K562 (cell line): ENCODE measurements around the gene GRIA3. TPM values are rescaled to one million over a fixed set of nuclear protein-coding genes. Genes with fewer than 3 reads are reported as not detected.
A peak's percentile ranks its signal among the peaks of the same experiment; 100 is the strongest.

Source experiments
- BDP1 ChIP-seq: IDR thresholded peaks from 3 replicates; pipeline ENCODE4 v1.6.1; 2011; ENCODE audit not compliant: insufficient read length, insufficient read depth
- BRD9 ChIP-seq: fragments of 450-650 bp; IDR thresholded peaks from 2 replicates; pipeline ENCODE4 v1.6.1; 2018; ENCODE audit warnings: low read depth; ENCODE audit not compliant: partially characterized antibody
- CHD2 ChIP-seq: IDR thresholded peaks from 2 replicates; pipeline ENCODE4 v1.6.1; 2011; ENCODE audit warnings: low read depth, low read length
- E4F1 ChIP-seq: fragments of 250-450 bp; sonication (Bioruptor Pico); IDR thresholded peaks from 2 replicates; pipeline ENCODE4 v1.5.0; 2021; ENCODE audit warnings: mild to moderate bottlenecking, borderline replicate concordance
- EP400 ChIP-seq: fragments of 450-650 bp; IDR thresholded peaks from 2 replicates; pipeline ENCODE4 v1.6.1; 2017; ENCODE audit warnings: antibody characterized with exemption, mild to moderate bottlenecking, moderate library complexity
- EZH2 ChIP-seq: IDR thresholded peaks from 2 replicates; pipeline ENCODE4 v1.6.1; 2012; ENCODE audit warnings: low read depth, mild to moderate bottlenecking, inconsistent platforms, low read length, borderline replicate concordance
- FOSL1 ChIP-seq: fragments of 200-800 bp; sonication (Bioruptor generic); conservative IDR thresholded peaks from 2 replicates; pipeline ENCODE4 v1.6.1; 2016; ENCODE audit warnings: missing genetic modification characterization, missing compliant biosample characterization
- FOXA3 ChIP-seq, 2 experiments: fragments of 450-650 bp in 1 of 2; sonication (generic) in 1 of 2; formaldehyde crosslinking; IDR thresholded peaks in 1 of 2; conservative IDR thresholded peaks in 1 of 2; 2 replicates each; pipeline versions ENCODE4 v1.4.0 to v1.8.0; 2020 to 2022; ENCODE audit warnings: mild to moderate bottlenecking in 2 of 2, missing genetic modification reagents in 1 of 2
- GTF2F1 ChIP-seq: IDR thresholded peaks from 2 replicates; pipeline ENCODE4 v1.6.1; 2011; ENCODE audit warnings: low read depth, low read length, improper control_type of control experiment
- HES1 ChIP-seq: fragments of 450-650 bp; IDR thresholded peaks from 2 replicates; pipeline ENCODE4 v1.6.1; 2016; ENCODE audit warnings: low read depth, mild to moderate bottlenecking, moderate library complexity
- JUND ChIP-seq, 2 experiments: IDR thresholded peaks; 2 replicates in 1 of 2; 3 replicates in 1 of 2; pipeline ENCODE4 v1.6.1; 2011; ENCODE audit warnings: borderline replicate concordance in 2 of 2, low read depth in 2 of 2, low read length in 2 of 2, improper control_type of control experiment in 1 of 2, missing biosample characterization in 1 of 2, missing genetic modification characterization in 1 of 2, missing genetic modification reagents in 1 of 2
- MIER1 ChIP-seq: fragments of 450-650 bp; IDR thresholded peaks from 2 replicates; pipeline ENCODE4 v1.6.1; 2016; ENCODE audit warnings: antibody characterized with exemption, mild to moderate bottlenecking, low read depth
- MXI1 ChIP-seq: IDR thresholded peaks from 2 replicates; pipeline ENCODE4 v1.6.1; 2011; ENCODE audit warnings: low read depth, mild to moderate bottlenecking, improper control_type of control experiment, low read length
- RBM14 ChIP-seq: fragments of 200-400 bp; formaldehyde crosslinking; IDR thresholded peaks from 2 replicates; pipeline ENCODE4 v1.6.1; 2018; ENCODE audit warnings: low read depth, mild to moderate bottlenecking, low read length, moderate library complexity, borderline replicate concordance; ENCODE audit not compliant: insufficient read depth
- RCOR1 ChIP-seq, 2 experiments: IDR thresholded peaks; 2 replicates each; pipeline ENCODE4 v1.6.1; 2012; ENCODE audit warnings: low read depth in 2 of 2, low read length in 2 of 2, borderline replicate concordance in 1 of 2, improper control_type of control experiment in 1 of 2
- SMARCA4 ChIP-seq: fragments of 450-650 bp; IDR thresholded peaks from 2 replicates; pipeline ENCODE4 v1.6.1; 2016
- SOX6 ChIP-seq: fragments of 450-650 bp; IDR thresholded peaks from 2 replicates; pipeline ENCODE4 v1.6.1; 2014; ENCODE audit warnings: mild to moderate bottlenecking
- SRSF9 ChIP-seq: fragments of 200-400 bp; formaldehyde crosslinking; IDR thresholded peaks from 2 replicates; pipeline ENCODE4 v1.6.1; 2017; ENCODE audit warnings: low read depth, low read length, borderline replicate concordance
- TAL1 ChIP-seq: fragments of 450-650 bp; IDR thresholded peaks from 2 replicates; pipeline ENCODE4 v1.6.1; 2016; ENCODE audit warnings: mild to moderate bottlenecking
- ZBED1 ChIP-seq: IDR thresholded peaks from 2 replicates; pipeline ENCODE4 v1.6.1; 2014
- ZBTB1 ChIP-seq: sonication (generic); formaldehyde crosslinking; IDR thresholded peaks from 2 replicates; pipeline ENCODE4 v1.8.1; 2023; ENCODE audit warnings: missing genetic modification reagents, low read depth, mild to moderate bottlenecking, borderline replicate concordance
- ZNF140 ChIP-seq: fragments of 250-450 bp; sonication (Bioruptor Pico); IDR thresholded peaks from 2 replicates; pipeline ENCODE4 v1.8.0; 2021; ENCODE audit warnings: moderate library complexity, mild to moderate bottlenecking, inconsistent platforms
- ZNF217 ChIP-seq: sonication (generic); formaldehyde crosslinking; IDR thresholded peaks from 2 replicates; pipeline ENCODE4 v1.8.0; 2022; ENCODE audit warnings: mild to moderate bottlenecking, missing genetic modification reagents
- ZNF589 ChIP-seq: fragments of 200-800 bp; sonication (Bioruptor generic); IDR thresholded peaks from 2 replicates; pipeline ENCODE4 v1.6.1; 2016; ENCODE audit warnings: low read depth, missing genetic modification characterization, missing compliant biosample characterization
- ZNF668 ChIP-seq: fragments of 250-450 bp; sonication (Bioruptor Pico); IDR thresholded peaks from 2 replicates; pipeline ENCODE4 v1.8.0; 2022; ENCODE audit warnings: mild to moderate bottlenecking, inconsistent platforms
- polyA plus RNA-seq, 8 experiments: library from polyadenylated mRNA; depleted of rRNA in 4 of 8; stranded (reverse) in 5 of 8; unstranded in 3 of 8; fragments of >200 nt; fragmentation: Nextera tagmentation in 2 of 8; fragmentation: Illumina TruSeq in 1 of 8; extraction: Ambion mirVana in 2 of 8; extraction: Trizol in 1 of 8; gene quantifications; 2 replicates each; pipeline versions ENCODE4 v1.2.1 to v1.2.3, GENCODE V29; 2011 to 2014; ENCODE audit warnings: inconsistent platforms in 1 of 8, missing spikeins in 1 of 8
- total RNA-seq, 7 experiments: library from RNA; depleted of rRNA in 6 of 7; stranded (reverse); fragments of >200 nt in 6 of 7; fragmentation: Illumina TruSeq in 2 of 7; extraction: Trizol in 2 of 7; gene quantifications; 2 replicates each; pipeline versions ENCODE4 v1.2.1 to v1.2.3, GENCODE V29; 2011 to 2021; ENCODE audit warnings: low replicate concordance in 1 of 7
- TF ChIP-seq, protein P1 (sequence below): sonication (generic); formaldehyde crosslinking; IDR thresholded peaks from 2 replicates; pipeline ENCODE4 v1.8.0; 2022; ENCODE audit warnings: missing genetic modification reagents, mild to moderate bottlenecking, borderline replicate concordance

GRIA3 gene
- total and polyA plus RNA-seq, 9 of the 15 experiments (the other 6 are each of a cell fraction or from before 2014, with no cell fraction given) = 0.10 TPM; not detected in 8

GRCh38 chrX:123217077-123217476, 33.0 kb downstream of the GRIA3 start (continued):
- no peak for TF ChIP-seq HES1
- TF ChIP-seq E4F1 (CRISPR knock-in tag) = no peak
- no peak for TF ChIP-seq BRD9
- no peak for TF ChIP-seq MIER1
- peak; percentile 63 for TF ChIP-seq TAL1
- TF ChIP-seq RBM14 = no peak
- peak; percentile 70; the same call in 1 of the 2 replicates for TF ChIP-seq JUND (IDR thresholded peaks at IDR 0.05; ENCODE audit: borderline replicate concordance, low read depth, low read length)
- peak; percentile 38; the same call in 1 of the 3 replicates for TF ChIP-seq JUND (tag; IDR thresholded peaks at IDR 0.05; ENCODE audit: borderline replicate concordance, low read depth, low read length)
- no peak for TF ChIP-seq ZNF140 (CRISPR knock-in tag)
- TF ChIP-seq SOX6 = peak; percentile 21; the same call in 1 of the 2 replicates
- TF ChIP-seq FOSL1 (tag) = peak; percentile 52
- TF ChIP-seq MXI1 = no peak
- TF ChIP-seq EP400 = no peak
- TF ChIP-seq, protein P1, sequence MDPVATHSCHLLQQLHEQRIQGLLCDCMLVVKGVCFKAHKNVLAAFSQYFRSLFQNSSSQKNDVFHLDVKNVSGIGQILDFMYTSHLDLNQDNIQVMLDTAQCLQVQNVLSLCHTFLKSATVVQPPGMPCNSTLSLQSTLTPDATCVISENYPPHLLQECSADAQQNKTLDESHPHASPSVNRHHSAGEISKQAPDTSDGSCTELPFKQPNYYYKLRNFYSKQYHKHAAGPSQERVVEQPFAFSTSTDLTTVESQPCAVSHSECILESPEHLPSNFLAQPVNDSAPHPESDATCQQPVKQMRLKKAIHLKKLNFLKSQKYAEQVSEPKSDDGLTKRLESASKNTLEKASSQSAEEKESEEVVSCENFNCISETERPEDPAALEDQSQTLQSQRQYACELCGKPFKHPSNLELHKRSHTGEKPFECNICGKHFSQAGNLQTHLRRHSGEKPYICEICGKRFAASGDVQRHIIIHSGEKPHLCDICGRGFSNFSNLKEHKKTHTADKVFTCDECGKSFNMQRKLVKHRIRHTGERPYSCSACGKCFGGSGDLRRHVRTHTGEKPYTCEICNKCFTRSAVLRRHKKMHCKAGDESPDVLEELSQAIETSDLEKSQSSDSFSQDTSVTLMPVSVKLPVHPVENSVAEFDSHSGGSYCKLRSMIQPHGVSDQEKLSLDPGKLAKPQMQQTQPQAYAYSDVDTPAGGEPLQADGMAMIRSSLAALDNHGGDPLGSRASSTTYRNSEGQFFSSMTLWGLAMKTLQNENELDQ (CRISPR knock-in tag) = no peak
- no peak for TF ChIP-seq GTF2F1
- TF ChIP-seq SMARCA4 = peak; percentile 82
- peak in 1 of 2 experiments; percentile 77; a peak in 1 of 4 replicates for TF ChIP-seq RCOR1 (IDR thresholded peaks at IDR 0.05; ENCODE audit: borderline replicate concordance in 1 of 2, low read depth in 2 of 2, low read length in 2 of 2)
- no peak for TF ChIP-seq EZH2
- TF ChIP-seq ZNF668 (CRISPR knock-in tag) = no peak
- TF ChIP-seq SRSF9 = no peak
- no peak for TF ChIP-seq BDP1
- TF ChIP-seq ZNF217 = no peak
- TF ChIP-seq ZNF589 (CRISPR knock-in tag) = no peak
- TF ChIP-seq ZBED1 = no peak
- no peak for TF ChIP-seq FOXA3 (CRISPR knock-in tag; conservative IDR thresholded peaks at IDR 0.05 in 1 of 2, IDR thresholded peaks at IDR 0.05 in 1 of 2)
- no peak for TF ChIP-seq ZBTB1
- no peak for TF ChIP-seq CHD2
